Mammary epithelial cell (primary cell): ENCODE data around the gene TEX11.

Experiments used
- EZH2 ChIP-seq: IDR thresholded peaks from 2 replicates; pipeline ENCODE4 v1.6.1; 2012; ENCODE audit warnings: low read length, inconsistent platforms, borderline replicate concordance
- TF ChIP-seq, protein P1 (sequence below), 2 donors: IDR thresholded peaks in 1 of 2; conservative IDR thresholded peaks in 1 of 2; 2 replicates each; pipeline ENCODE4 v1.5.1; 2011 to 2012; ENCODE audit warnings: inconsistent platforms in 2 of 2, low read length in 2 of 2, mild to moderate bottlenecking in 2 of 2, control low read depth in 1 of 2, low read depth in 1 of 2; ENCODE audit not compliant: insufficient read depth in 1 of 2; ENCODE audit errors: extremely low read depth in 1 of 2

DNA sequence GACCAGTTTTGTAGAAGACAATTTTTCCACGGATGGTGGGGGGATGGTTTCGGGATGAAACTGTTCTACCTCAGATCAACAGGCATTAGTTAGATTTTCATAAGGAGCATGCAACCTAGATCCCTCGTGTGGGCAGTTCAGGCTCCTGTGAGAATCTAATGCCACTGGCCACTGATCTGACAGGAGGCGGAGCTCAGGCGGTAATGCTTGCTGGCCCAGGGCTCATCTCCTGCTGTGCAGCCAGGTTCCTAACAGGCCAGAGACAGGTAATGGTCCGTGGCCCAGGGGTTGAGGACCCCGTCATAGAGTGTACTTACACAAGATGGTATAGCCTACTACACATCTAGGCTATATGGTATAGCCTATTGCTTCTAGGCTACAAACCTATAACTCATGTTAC lies 7.0 kb downstream of the TEX11 start:
- TF ChIP-seq, protein P1, sequence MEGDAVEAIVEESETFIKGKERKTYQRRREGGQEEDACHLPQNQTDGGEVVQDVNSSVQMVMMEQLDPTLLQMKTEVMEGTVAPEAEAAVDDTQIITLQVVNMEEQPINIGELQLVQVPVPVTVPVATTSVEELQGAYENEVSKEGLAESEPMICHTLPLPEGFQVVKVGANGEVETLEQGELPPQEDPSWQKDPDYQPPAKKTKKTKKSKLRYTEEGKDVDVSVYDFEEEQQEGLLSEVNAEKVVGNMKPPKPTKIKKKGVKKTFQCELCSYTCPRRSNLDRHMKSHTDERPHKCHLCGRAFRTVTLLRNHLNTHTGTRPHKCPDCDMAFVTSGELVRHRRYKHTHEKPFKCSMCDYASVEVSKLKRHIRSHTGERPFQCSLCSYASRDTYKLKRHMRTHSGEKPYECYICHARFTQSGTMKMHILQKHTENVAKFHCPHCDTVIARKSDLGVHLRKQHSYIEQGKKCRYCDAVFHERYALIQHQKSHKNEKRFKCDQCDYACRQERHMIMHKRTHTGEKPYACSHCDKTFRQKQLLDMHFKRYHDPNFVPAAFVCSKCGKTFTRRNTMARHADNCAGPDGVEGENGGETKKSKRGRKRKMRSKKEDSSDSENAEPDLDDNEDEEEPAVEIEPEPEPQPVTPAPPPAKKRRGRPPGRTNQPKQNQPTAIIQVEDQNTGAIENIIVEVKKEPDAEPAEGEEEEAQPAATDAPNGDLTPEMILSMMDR (conservative IDR thresholded peaks at IDR 0.05 in 1 of 2, IDR thresholded peaks at IDR 0.05 in 1 of 2; ENCODE audit: extremely low read depth in 1 of 2, insufficient read depth in 1 of 2, low read depth in 1 of 2, low read length in 2 of 2), result no peak
- no peak for TF ChIP-seq EZH2
